GM12864 (cell line): ENCODE results near the gene BCL11B.

Experiments used
- DNase-seq: peaks from one replicate; pipeline ENCODE4 v3.0.0-alpha.2; 2011; ENCODE audit warnings: low read depth
- H3K4me3 ChIP-seq: 2 replicates; pipeline ENCODE4 v1.5.1; 2011; ENCODE audit warnings: mild to moderate bottlenecking, low read depth, low read length, control low read depth
- TF ChIP-seq, protein P1 (sequence below): IDR thresholded peaks from 2 replicates; pipeline ENCODE4 v1.5.1; 2011; ENCODE audit warnings: low read depth, mild to moderate bottlenecking, moderate library complexity, low read length, control low read depth, inconsistent platforms; ENCODE audit errors: missing control alignments

Gene BCL11B

DNA sequence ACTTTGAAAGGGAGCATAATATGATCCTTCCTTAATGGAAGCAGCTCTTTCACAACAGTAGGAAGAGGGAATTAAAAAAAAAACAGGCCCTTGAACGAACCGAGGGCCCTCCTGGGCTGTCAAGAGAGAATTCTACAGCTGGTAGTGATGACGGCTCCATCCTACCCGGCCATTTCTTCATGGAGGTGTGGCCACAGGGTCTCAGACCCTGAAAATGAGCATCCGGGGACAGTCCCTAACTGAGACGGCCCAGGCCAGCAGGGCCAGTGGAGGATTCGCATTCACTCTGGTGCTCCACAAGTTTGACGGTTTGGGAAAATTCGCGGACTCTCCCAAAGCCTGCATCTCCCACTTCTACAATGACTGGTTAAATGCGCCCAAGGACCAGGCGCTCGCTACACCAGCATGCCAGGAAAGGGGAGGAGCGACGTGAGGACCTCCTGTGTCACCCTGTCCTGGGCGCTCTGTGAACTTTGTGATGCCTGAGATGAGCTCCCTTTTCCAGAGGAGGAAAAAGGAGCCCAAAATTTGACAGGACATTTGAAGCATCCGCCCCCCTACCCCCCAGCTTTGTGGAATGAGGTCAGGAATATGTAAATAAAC is 66.8 kb downstream of the BCL11B start:
- TF ChIP-seq, protein P1, sequence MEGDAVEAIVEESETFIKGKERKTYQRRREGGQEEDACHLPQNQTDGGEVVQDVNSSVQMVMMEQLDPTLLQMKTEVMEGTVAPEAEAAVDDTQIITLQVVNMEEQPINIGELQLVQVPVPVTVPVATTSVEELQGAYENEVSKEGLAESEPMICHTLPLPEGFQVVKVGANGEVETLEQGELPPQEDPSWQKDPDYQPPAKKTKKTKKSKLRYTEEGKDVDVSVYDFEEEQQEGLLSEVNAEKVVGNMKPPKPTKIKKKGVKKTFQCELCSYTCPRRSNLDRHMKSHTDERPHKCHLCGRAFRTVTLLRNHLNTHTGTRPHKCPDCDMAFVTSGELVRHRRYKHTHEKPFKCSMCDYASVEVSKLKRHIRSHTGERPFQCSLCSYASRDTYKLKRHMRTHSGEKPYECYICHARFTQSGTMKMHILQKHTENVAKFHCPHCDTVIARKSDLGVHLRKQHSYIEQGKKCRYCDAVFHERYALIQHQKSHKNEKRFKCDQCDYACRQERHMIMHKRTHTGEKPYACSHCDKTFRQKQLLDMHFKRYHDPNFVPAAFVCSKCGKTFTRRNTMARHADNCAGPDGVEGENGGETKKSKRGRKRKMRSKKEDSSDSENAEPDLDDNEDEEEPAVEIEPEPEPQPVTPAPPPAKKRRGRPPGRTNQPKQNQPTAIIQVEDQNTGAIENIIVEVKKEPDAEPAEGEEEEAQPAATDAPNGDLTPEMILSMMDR: no peak
- H3K4me3 ChIP-seq: no peak overlapping the region
- DNase-seq: no peak

DNA sequence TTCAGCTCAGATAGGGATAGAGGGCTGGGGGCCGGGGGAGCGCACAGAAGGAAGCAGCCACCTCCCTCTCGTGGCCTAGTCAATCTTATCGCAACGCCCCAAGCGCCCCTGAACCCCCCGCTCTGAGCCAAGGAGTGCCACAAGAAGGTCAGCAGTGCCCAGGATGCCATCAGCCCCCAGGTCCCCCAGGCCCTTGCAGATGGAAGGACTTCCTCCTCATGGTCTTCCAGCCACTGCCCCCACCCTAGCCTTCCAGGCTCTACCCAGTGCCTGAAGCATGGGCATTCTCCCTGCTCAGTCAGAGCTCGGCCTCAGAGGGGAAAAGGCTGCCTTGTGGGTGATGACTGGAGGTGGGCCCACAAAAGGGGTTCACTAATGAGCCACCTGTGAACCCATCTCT is 68.2 kb downstream of the BCL11B start:
- TF ChIP-seq, protein P1: no peak
- no peak overlapping the region for H3K4me3 ChIP-seq
- no peak for DNase-seq

DNA sequence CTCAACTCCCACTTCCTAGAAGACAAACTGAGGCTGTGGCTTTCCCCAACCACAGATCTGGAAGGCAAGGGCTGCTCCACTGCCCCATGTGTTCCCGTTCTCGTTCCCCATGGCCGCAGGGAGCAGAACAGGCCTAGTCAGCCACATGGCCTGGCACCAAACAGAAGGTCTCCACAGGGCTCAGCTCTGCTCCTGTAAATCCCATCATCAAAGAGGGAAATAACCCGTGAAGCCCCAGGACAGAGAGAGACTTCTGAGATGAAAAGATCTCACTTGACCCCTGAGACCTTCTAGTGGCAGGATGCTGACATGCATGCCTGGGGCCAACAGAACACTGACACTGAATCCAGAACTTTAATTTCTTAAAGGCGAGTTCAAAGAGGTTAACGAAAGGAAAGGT is 68.9 kb downstream of the BCL11B start:
- H3K4me3 ChIP-seq: no peak overlapping the region
- DNase-seq: no peak
- TF ChIP-seq, protein P1: no peak

GRCh38 chr14:99202516-99202915 is 69.5 kb downstream of the BCL11B start:
- TF ChIP-seq, protein P1: no peak
- no peak for DNase-seq
- no peak overlapping the region for H3K4me3 ChIP-seq

DNA sequence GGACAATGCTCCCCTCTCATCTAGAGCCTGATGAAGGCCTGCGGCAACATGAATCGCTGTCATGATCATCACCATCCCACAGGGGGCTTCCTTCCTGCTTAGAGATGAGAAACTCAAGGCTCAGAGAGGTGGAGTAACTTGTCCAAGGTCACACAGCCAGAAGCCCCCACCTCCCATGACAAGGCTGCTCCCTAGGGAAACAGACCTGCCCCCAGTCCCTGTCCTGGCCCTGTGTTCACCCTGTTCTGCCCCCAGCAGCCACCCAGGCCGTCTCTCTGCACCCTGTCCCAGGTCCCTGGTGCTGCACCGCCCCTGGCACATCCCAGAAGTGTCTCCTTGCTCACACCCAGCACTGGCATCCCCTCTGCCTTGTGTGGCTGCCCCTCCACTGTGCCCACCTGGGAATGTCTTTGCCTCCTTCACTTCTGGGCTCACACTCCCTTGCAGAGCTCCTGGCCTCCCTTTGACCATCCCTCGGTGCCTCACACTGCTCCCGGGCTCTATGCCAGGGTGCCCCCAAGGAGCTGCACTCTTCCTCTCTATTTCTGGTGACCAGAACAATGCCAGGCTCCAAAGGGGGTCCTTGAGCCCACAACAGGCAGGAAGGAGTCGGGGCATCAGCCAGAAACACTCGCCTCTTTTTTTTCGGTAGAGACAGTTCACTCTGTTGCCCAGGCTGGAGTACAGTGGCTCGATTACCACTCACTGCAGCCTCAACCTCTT is 70.5 kb downstream of the BCL11B start:
- DNase-seq: no peak
- no peak overlapping the region for H3K4me3 ChIP-seq
- TF ChIP-seq, protein P1: no peak

- no peak overlapping the region for H3K4me3 ChIP-seq
- TF ChIP-seq, protein P1: no peak
- DNase-seq: no peak
Measured at GRCh38 chr14:99200654-99201005, 71.4 kb downstream of the BCL11B start.
